Measurements from ENCODE around the gene ZNF22.

Gene ZNF22

DNA sequence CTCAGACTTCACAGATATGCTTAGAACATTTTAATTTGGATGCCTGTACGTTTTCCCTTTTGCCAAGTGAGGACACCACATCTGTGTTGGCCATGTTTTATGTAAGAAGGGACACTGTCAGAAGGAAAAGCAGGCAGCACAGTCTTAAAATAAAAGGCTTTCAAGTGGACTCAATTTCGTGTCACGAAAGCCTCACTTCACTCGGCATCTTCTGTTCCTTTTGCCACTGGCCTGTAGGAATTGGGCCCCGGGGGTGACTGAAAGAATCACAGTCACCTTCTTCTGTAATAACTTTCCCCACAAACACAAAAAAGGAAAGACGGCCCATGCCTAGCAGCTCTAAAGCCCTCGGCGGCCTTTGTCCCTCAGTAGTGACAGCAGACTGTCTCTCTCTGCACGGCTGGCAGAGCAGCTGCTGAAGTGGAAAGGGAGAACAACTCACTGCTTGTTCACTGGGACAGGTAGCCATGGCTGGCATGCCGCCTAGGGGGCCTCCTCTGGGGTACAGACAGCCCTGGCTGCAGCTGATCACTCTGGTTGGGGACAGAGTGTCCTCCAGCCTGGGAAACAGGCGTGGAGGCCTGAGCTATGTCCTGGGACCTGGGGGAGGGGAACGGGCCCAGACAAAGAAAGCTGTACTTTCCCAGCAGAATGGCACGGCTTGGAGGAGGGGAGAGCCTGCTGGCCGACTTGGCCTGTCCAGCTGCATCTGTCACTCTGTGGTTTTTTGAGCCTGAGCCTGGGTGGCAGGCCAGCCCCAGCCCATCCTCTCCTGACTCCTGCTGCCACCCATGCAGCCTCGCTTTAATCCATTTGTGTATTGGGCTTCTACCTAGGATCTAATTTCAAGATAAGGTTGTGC lies 36.7 kb upstream of the ZNF22 start:
- TF ChIP-seq CTCF (conservative IDR thresholded peaks at IDR 0.05; ENCODE audit: low read depth): no peak
- CTCF ChIA-PET: interaction anchor here (0.6 kb wide), 1 partner anchor 1484 kb away, joined by 3 read pairs; no protein-coding TSS in a partner anchor
- no peak for DNase-seq (ENCODE audit: low spot score)
- H3K27ac ChIP-seq: no peak overlapping the region
- POLR2A ChIA-PET (ENCODE audit: low non-redundant PET): no interaction called here

- ChIA-PET CTCF (no interaction called here), POLR2A (ENCODE audit: low non-redundant PET) (no interaction called here)
- no peak for TF ChIP-seq CTCF (conservative IDR thresholded peaks at IDR 0.05; ENCODE audit: low read depth)
- no peak for DNase-seq (ENCODE audit: low spot score)
- H3K27ac ChIP-seq: no peak overlapping the region
Observed at GRCh38 chr10:44965104-44965503, 35.6 kb upstream of the ZNF22 start.

- CTCF ChIA-PET: no interaction called here
- POLR2A ChIA-PET (ENCODE audit: low non-redundant PET): no interaction called here
- no peak for DNase-seq (ENCODE audit: low spot score)
- TF ChIP-seq CTCF (conservative IDR thresholded peaks at IDR 0.05; ENCODE audit: low read depth): no peak
- no peak overlapping the region for H3K27ac ChIP-seq
Observed at GRCh38 chr10:44965651-44966097, 35.0 kb upstream of the ZNF22 start.

- POLR2A ChIA-PET (ENCODE audit: low non-redundant PET): no interaction called here
Observed at GRCh38 chr10:44966129-44966815, 34.5 kb upstream of the ZNF22 start.

GRCh38 chr10:44966816-44967509 lies 33.8 kb upstream of the ZNF22 start:
- H3K27ac ChIP-seq: no peak overlapping the region
- no peak for TF ChIP-seq CTCF (conservative IDR thresholded peaks at IDR 0.05; ENCODE audit: low read depth)
- ChIA-PET CTCF (interaction anchor here (0.6 to 0.9 kb wide), 4 partner anchors 12 to 844 kb away, joined by 3 to 5 read pairs (median 4); partner anchors contain the start of gene DEPP1), POLR2A (ENCODE audit: low non-redundant PET) (no interaction called here)
- no peak for DNase-seq (ENCODE audit: low spot score)

More at GRCh38 chr10:44966129-44966815, 34.5 kb upstream of the ZNF22 start:
- no peak for DNase-seq (ENCODE audit: low spot score)
- CTCF ChIA-PET: interaction anchor here (0.6 to 0.7 kb wide), 2 partner anchors 13 to 40 kb away, joined by 3 read pairs; partner anchors contain the start of gene DEPP1
- no peak overlapping the region for H3K27ac ChIP-seq
- TF ChIP-seq CTCF (conservative IDR thresholded peaks at IDR 0.05; ENCODE audit: low read depth): no peak

GRCh38 chr10:44967616-44968015 lies 33.1 kb upstream of the ZNF22 start:
- ChIA-PET CTCF (interaction anchor here (0.6 to 0.9 kb wide), 3 partner anchors 35 to 843 kb away, joined by 3 to 5 read pairs (median 4); no protein-coding TSS in a partner anchor), POLR2A (ENCODE audit: low non-redundant PET) (no interaction called here)
- DNase-seq (ENCODE audit: low spot score): no peak
- no peak for TF ChIP-seq CTCF (conservative IDR thresholded peaks at IDR 0.05; ENCODE audit: low read depth)
- H3K27ac ChIP-seq: no peak overlapping the region

All from RWPE1 (cell line).